Neural progenitor cell (in vitro differentiated cells): ENCODE measurements around the gene SYNDIG1L.

Experiments
- CTCF ChIP-seq: fragments of 200-600 bp; sonication (generic); IDR thresholded peaks from 2 replicates; pipeline ENCODE4 v1.5.1; 2017; ENCODE audit warnings: antibody characterized with exemption, mild to moderate bottlenecking
- EZH2 ChIP-seq: fragments of 200-600 bp; sonication (generic); IDR thresholded peaks from 2 replicates; pipeline ENCODE4 v1.6.1; 2017; ENCODE audit warnings: antibody characterized with exemption, mild to moderate bottlenecking, moderate library complexity
- EZH2phosphoT487 ChIP-seq: fragments of 200-600 bp; sonication (generic); IDR thresholded peaks from 2 replicates; pipeline ENCODE4 v1.6.1; 2017; ENCODE audit warnings: antibody characterized with exemption

GRCh38 chr14:74394549-74394948 is 31.5 kb downstream of the SYNDIG1L start:
- TF ChIP-seq CTCF (no peak), EZH2 (no peak), EZH2phosphoT487 (no peak)
